ENCODE results near the gene LPAR2.

LPAR2 gene

GRCh38 chr19:19661675-19662251, 33.7 kb upstream of the LPAR2 start:
- Histone ChIP-seq H3K4me3 (ENCODE audit: low read depth in 1 of 2, low read length in 1 of 2) (peak overlapping the region in 1 of 2 experiments; percentile 8), H3K9me3 (no peaks in the 10 kb centered on the region), H3K4me1 (ENCODE audit: control insufficient read depth in 1 of 2, insufficient read depth in 1 of 2, low read depth in 1 of 2, low read length in 1 of 2) (peaks cover 18 to 23% of the 10 kb centered on the region in 2 experiments), H3K27ac (peak overlapping the region; percentile 97), H3K36me3 (peaks cover 33% of the 10 kb centered on the region), H3K27me3 (no peaks in the 10 kb centered on the region)
- TF ChIP-seq CTCF (IDR thresholded peaks at IDR 0.05) = no peak

DNA sequence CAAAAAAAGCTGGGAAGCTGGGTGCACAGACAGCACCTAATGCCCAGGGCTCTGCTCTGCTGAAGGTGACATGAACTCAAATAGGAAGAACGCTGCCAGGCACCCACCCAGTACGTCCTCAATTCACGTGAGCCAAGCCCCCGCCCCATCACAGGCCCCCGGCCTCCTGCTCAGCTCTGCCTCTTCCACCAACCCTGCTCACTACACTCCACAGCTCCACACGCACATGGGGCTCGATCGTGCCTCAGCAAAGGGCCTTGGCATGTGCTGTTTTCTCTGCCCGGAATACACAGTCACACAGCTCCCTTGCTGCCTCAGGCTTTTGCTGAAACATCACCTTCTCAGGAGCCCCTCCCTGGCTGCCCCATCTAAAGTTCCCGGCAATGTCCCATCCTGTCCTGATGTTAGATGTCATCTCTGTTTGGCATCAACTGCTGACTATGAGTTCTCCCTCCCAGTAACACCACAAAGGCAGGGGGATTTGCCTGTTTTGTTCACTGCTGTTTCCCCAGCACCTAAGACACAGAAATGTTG, 33.2 kb upstream of the LPAR2 start:
- H3K27me3 ChIP-seq = no peaks in the 10 kb centered on the region
- no peaks in the 10 kb centered on the region for H3K9me3 ChIP-seq
- peaks cover 18 to 23% of the 10 kb centered on the region in 2 experiments for H3K4me1 ChIP-seq (ENCODE audit: control insufficient read depth in 1 of 2, insufficient read depth in 1 of 2, low read depth in 1 of 2, low read length in 1 of 2)
- H3K4me3 ChIP-seq (ENCODE audit: low read depth in 1 of 2, low read length in 1 of 2) = no peak overlapping the region
- H3K36me3 ChIP-seq = peaks cover 38% of the 10 kb centered on the region
- no peak for TF ChIP-seq CTCF (IDR thresholded peaks at IDR 0.05)
- no peak overlapping the region for H3K27ac ChIP-seq

DNA sequence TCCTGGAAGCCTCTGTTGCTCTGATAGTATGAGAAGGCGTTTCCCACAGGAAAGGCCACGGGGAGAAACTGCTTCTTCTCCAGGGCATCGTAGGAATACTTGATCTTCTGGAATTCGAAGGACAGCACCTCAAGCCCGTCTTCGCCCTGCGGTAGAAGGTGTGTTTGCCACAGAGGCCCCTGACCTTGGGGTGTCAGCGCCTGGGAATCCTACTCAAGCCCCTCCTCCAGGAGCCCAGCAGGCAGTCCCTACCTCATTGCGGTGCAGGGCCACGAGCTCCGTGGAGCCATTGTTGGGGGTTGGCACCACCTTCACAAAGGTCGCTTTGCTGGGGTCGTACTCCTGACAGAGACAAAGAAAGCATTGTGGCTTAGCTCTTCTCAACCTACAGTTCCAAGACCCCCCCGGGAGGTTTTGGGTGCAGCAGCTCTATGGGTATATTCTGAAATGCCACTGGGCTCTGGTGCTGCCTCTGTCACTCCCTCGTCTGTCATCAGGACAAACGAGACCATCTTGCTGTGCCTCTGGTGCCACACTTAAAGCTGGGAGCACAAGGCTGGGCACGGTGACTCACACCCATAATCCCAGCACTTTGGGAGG, 31.7 kb upstream of the LPAR2 start:
- Histone ChIP-seq H3K36me3 (peaks cover 53% of the 10 kb centered on the region), H3K4me1 (ENCODE audit: control insufficient read depth in 1 of 2, insufficient read depth in 1 of 2, low read depth in 1 of 2, low read length in 1 of 2) (peaks cover 18 to 23% of the 10 kb centered on the region in 2 experiments), H3K4me3 (ENCODE audit: low read depth in 1 of 2, low read length in 1 of 2) (no peak overlapping the region), H3K27ac (no peak overlapping the region), H3K27me3 (no peaks in the 10 kb centered on the region), H3K9me3 (no peaks in the 10 kb centered on the region)
- TF ChIP-seq CTCF (IDR thresholded peaks at IDR 0.05) = no peak

DNA sequence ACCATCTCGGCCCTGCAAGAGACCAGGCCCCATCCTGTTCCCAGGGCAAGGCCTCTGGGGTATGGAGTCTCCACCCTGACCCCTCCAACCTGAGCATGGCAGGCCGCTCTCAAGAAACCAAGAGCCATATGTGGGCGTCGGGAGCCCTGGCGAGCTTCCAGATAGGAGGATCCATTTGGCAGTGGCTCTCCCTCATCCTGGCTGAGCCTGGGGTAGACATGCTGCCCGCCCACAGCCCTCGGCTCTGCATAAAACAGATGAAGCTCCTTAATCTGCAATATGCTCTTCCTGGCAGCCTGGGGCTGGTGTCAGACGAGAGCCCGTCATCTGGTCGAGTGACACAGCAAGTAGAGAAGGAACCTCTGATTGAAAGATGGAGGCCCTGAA, 29.4 kb upstream of the LPAR2 start:
- H3K36me3 ChIP-seq = peaks cover 76% of the 10 kb centered on the region
- H3K27ac ChIP-seq = no peak overlapping the region

More for the DNA sequence above, 29.4 kb upstream of the LPAR2 start:
- no peaks in the 10 kb centered on the region for H3K27me3 ChIP-seq
- H3K4me3 ChIP-seq (ENCODE audit: low read depth in 1 of 2, low read length in 1 of 2) = no peak overlapping the region
- H3K4me1 ChIP-seq (ENCODE audit: control insufficient read depth in 1 of 2, insufficient read depth in 1 of 2, low read depth in 1 of 2, low read length in 1 of 2) = peaks cover 9 to 11% of the 10 kb centered on the region in 2 experiments
- no peaks in the 10 kb centered on the region for H3K9me3 ChIP-seq
- TF ChIP-seq CTCF (IDR thresholded peaks at IDR 0.05) = no peak

All from neutrophil (primary cell).